Epidermal melanocyte (primary cell): ENCODE measurements around the gene NDUFAF5.
A peak's percentile ranks its signal among the peaks of the same experiment; 100 is the strongest.
"Not testable (repeated sequence)": the region's sequence is repeated elsewhere in the genome, so short reads cannot be mapped to it uniquely, and the experiment has no call there.

Experiments used
- DNase-seq: peaks from one replicate; pipeline ENCODE4 v3.0.0; 2011; ENCODE audit warnings: low spot score; ENCODE audit not compliant: insufficient read length

NDUFAF5 gene

GRCh38 chr20:13784893-13785715, at the start of gene NDUFAF5, which contains the start of gene ESF1:
NDUFAF5 (plus strand) TSS chr20:13785028; CDS start chr20:13785069, 41 bp downstream.
ESF1 (minus strand) TSS chr20:13784919; CDS start chr20:13783140, 1,779 bp downstream.
- peak; percentile 83 for DNase-seq

- DNase-seq: no peak
These were observed 49.0 kb upstream of the NDUFAF5 start for GRCh38 chr20:13735826-13736225.

- DNase-seq: peak; percentile 33
These were observed 48.2 kb upstream of the NDUFAF5 start for GRCh38 chr20:13736436-13737191.

GRCh38 chr20:13738187-13738586, 46.6 kb upstream of the NDUFAF5 start:
- DNase-seq: not testable (repeated sequence)

GRCh38 chr20:13739731-13740649, 44.8 kb upstream of the NDUFAF5 start:
- DNase-seq: no peak

- DNase-seq: no peak
These were observed 42.9 kb upstream of the NDUFAF5 start for GRCh38 chr20:13741879-13742278.

GRCh38 chr20:13744352-13744751, 40.5 kb upstream of the NDUFAF5 start:
- DNase-seq: no peak

GRCh38 chr20:13745784-13746183, 39.0 kb upstream of the NDUFAF5 start:
- DNase-seq: no peak

- DNase-seq: no peak
These were observed 35.0 kb upstream of the NDUFAF5 start for GRCh38 chr20:13749811-13750210.

- no peak for DNase-seq
These were observed 31.3 kb upstream of the NDUFAF5 start for GRCh38 chr20:13753436-13754036.

GRCh38 chr20:13755809-13756208, 29.0 kb upstream of the NDUFAF5 start:
- DNase-seq: no peak

GRCh38 chr20:13756551-13756950, 28.3 kb upstream of the NDUFAF5 start:
- no peak for DNase-seq

GRCh38 chr20:13758884-13759283, 25.9 kb upstream of the NDUFAF5 start:
- DNase-seq: no peak

GRCh38 chr20:13760451-13760946, 24.3 kb upstream of the NDUFAF5 start:
- not testable (repeated sequence) for DNase-seq

GRCh38 chr20:13765299-13765698, 19.5 kb upstream of the NDUFAF5 start:
- no peak for DNase-seq

GRCh38 chr20:13765868-13766416, 18.9 kb upstream of the NDUFAF5 start:
- no peak for DNase-seq

GRCh38 chr20:13770141-13770540, 14.7 kb upstream of the NDUFAF5 start:
- DNase-seq: no peak

- DNase-seq: peak; percentile 46
These were observed 12.9 kb upstream of the NDUFAF5 start for GRCh38 chr20:13771853-13772453.

- DNase-seq: no peak
These were observed 12.3 kb upstream of the NDUFAF5 start for GRCh38 chr20:13772529-13772928.

- no peak for DNase-seq
These were observed 9.0 kb upstream of the NDUFAF5 start for GRCh38 chr20:13775867-13776266.
